GM18511 (cell line): ENCODE results near the gene TAF13.
"Not testable (repeated sequence)": the region's sequence is repeated elsewhere in the genome, so short reads cannot be mapped to it uniquely, and the experiment has no call there.

Source experiments
- ATAC-seq: cut with Tn5 transposase; IDR thresholded peaks from one replicate; pipeline ENCODE4 v1.9.1; 2021; ENCODE audit warnings: mild to moderate bottlenecking, moderate library complexity; ENCODE audit not compliant: unreplicated experiment

The TAF13 gene

DNA sequence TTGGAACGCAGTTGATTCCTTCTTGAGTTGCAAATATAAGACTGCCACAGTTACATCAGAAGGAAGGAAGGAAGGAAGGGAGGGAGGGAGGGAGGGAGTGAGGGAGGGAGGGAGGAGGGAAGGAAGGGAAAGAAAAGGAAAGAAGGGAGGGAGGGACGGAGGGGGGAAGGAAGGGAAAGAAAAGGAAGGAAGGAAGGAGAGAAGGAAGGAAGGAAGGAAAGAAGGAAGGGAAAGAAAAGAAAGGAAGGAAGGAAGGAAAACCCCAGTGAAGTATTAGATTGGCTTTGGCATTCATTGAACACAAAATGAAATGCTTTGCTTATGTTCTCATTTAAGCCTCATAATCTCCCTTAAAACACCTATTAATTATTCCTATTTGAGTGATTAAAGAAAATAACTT lies 27.5 kb downstream of the TAF13 start:
- ATAC-seq: no peak

DNA sequence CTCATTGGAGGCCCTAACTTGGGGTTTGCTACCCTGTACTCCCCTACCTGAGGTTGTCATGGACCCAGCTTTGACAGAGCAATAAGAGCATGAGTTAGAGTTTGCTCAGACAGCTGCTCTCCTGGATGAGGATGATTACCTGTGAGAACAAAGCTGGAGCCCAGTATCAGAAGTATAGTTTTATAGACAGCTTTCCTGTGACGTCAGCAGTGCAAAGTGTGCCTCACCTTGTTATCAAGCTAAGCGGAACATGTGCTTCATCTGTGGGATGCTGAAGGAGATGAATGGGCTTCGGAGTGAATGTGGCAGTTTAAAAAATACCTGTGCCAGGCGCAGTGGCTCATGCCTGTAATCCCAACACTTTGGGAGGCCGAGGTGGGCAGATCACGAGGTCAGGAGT lies 28.5 kb downstream of the TAF13 start:
- ATAC-seq: no peak

DNA sequence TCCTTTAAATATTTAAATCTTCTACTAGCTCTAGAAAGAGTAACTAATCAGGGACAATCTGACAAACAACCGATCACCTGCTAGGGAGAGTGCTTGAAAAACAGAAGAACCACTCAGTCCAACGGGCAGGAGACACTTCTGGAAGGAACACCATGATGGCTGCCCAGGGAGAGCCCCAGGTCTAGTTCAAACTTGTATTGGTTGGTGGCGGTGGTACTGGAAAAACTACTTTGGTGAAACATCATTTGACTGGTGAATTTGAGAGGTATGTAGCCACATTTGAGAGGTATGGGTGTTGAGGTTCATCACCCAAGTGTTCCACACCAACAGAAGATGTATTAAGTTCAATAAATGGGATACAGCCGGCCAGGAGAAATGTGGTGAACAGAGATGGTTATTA lies 29.1 kb downstream of the TAF13 start:
- no peak for ATAC-seq

DNA sequence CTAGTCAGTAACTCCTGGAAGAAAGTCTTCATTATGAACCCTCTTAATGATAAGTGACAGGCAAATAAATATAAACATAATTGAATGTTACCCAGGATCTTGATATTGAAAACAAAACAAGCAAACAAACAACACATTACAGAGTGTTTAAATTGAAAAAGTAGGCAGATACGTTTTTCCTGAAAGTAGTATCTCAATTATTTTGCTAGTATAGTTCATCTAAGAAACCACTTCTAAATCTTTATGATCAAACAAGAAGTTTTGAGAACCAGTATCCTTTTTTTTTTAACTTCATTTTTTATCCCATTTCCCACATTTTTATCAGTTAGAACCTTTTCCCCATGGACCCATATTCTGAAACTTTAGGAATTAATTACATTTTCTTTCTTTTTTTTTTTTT lies 30.2 kb downstream of the TAF13 start:
- no peak for ATAC-seq

DNA sequence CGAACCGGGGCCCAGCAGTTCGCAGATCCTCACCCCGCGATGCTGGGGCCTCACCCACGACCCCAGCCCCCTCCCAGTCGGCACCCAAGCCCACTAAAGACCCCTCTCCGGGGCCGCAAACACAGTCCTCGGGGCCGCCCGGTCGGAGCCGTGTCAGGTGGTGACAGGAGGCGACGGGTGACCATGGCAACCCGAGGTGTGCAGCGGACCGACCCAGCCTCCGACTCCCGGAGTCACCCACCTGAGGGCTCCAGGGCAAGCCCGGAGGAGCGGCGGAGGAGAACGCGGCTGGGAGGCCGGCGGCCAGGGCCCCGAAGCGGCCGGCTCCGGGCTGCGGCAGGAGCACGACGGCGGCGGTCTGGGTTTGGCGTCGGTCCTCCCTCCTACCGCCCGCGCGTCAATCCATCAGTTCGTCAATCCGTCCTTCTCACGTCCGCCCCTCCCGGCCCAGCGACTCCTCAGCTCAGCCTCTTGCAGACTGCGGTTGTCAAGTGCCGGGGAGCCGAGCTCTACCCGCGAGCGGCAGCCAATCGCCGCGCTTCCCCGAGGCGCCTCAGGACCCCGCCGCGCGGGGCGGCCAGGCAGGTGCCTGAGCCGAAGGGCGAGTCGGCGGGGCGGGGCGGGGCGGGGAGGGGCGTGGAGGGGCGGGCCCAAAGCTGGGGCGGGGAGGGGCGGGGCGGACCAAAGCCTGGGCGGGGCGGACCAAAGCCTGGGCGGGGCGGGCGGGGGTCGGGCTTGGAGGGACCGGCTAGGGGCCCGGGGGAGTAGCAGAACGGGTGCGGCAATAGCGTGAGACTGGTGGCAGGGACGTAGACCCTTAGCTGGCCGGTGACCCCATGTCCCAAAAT lies 34.0 kb downstream of the TAF13 start, which contains the start of gene WDR47:
WDR47 (minus strand) TSS at position 482 of the 848 bp plus-strand sequence. CDS start 18,590 bp downstream, outside the sequence.
- peak; percentile 94 for ATAC-seq

DNA sequence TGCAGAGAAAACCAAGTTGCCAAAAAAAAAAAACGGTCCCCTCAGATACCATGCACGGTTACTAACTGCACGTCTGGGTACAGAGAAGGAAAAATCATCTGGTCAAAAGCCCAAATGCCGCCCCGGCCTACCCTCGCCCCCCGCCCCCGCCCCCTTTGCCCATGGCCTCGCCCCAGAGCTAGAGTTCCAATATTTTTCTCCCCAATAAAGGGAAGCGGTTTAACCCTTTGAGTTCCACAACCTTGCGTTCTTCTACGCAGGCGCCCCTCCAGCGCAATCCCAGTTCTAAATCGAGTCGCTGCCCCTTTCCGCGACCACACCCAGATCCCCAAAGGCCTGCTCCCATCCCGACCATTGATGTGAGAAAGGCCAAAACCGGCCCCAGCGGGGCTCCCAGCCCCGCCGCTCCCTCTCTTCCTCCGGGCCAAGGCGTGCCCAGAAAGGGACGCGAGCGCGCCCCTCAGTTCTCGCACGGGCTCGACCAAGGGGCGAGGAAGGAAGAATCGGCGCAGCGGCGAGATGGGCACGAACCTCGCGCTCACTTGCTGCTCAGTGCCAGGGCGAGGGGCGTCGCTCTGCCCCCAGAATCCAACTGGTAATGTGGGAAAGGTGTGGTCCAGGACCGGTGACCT lies 34.7 kb downstream of the TAF13 start:
- peak; percentile 38 for ATAC-seq

DNA sequence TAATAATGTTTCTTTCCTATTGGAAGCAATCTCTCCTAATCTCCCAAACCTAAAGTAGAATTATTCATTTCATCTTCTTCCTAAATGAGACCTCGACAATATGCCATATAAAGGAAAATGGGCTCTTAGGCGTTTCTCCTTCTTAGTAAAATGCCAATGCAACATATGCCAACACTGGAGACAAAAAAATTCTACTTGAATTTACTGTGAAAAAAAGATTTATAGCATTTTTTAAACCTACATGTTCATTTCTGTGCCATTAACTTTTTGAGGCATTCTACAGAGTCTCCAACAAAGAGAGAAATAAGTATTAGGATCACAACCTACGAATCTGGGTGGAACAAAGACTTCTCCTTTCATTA lies 35.2 kb downstream of the TAF13 start:
- ATAC-seq: no peak

DNA sequence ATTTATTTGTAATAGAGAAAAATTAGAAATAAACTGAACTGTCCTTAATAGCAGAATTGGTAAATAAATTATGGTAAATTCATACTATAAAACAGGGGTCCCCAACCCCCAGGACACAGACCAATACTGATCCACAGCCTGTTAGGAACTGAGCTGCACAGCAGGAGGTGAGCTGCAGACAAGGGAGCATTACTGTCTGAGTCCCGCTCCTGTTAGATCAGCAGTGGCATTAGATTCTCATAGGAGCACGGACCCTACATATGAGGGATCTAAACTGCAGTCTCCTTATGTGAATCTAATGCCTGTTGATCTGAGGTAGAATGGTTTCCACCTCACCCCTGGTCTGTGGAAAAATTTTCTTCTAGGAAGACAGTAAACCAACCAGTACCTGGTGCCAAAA lies 41.4 kb downstream of the TAF13 start:
- ATAC-seq: no peak

DNA sequence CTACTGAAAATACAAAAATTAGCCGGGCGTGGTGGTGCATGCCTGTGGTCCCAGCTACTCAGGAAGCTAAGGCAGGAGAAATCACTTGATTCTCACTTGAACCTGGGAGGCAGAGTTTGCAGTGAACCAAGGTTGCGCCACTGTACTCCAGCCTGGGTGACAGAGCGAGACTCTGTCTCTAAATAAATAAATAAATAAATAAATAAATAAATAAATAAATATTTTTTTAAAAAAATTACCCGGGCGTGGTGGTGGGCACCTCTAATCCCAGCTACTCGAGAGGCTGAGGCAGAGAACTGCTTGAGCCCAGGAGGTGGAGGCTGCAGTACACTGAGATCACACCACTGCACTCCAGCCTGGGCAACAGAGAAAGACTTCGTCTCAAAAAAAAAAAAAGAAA lies 46.3 kb downstream of the TAF13 start:
- ATAC-seq: not testable (repeated sequence)

DNA sequence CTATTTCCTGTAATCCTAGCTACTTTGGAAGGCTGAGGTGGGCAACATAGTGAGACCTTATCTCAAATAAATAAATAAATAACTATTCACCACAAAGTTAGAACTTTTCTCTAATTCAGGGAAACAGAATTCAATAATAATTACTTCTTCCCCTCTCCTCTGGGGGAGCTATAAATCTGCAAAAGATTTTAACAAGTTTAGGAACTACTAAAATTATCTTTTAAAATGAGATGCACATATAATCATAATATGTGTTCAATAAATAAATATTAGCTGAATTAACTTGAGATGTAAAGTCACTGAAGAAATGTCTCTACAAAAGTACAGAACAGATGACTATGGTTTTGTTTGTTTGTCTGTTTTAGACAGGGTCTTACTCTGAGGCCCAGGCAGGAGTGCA lies 48.0 kb downstream of the TAF13 start:
- ATAC-seq: no peak

DNA sequence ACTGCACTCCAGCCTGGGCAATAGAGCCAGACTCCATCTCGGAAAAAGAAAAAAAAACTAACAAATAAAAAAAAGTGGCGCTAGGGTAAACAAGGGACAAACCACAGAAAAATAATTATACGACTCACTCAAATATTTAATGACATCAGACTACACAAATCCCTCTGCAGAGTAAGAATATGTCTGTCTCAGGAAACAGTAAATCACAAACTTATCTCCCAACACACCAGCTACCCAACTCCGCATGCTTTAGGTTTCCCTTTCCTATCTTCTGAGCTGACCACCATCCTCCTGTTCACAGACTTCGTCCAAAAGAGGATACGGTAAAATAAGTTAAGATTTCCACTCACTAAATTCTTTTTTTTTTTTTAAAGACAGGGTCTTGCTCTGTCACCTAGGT lies 50.1 kb downstream of the TAF13 start:
- no peak for ATAC-seq

DNA sequence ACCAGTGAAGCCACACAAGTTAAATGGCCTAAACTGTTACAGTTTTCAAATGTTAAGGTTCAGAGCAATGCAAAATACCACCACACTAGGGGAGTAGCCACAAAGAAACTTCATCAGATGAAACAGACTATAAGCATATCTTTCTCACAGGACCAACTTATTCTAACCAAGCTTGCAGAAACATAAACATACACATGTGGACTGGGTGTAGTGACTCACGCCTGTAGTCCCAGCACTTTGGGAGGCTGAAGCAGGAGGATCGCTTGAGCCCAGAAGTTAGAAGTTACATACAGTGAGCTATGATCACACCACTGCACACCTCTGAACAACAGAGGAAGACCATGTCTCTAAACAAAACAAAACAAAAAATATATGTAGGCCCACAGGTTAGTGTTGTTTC lies 51.2 kb downstream of the TAF13 start:
- no peak for ATAC-seq

DNA sequence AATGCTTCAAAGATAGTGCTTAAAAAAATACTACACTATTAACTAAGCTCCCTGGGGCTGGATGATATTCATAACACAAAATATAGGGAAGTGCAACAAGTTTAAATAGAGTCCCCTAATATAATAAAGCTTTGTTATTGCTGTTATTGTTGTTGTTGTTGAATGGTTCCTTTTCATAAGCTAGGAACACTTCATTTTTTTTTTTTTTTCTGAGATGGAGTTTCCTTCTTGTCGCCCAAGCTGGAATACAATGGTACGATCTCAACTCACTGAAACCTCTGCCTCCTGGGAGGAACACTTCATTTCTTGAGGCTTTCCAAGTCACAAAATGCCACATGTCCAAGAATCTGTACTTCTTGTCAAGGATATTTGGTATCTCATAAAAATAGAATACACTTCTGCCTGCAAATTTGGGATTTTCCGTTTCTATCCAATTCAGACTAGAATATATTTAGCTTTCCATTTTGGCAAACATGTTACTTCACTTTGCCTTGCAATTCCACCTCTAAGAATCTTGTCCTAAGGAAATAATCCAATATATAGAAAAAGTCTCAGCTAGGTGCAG lies 55.0 kb downstream of the TAF13 start:
- ATAC-seq: no peak

DNA sequence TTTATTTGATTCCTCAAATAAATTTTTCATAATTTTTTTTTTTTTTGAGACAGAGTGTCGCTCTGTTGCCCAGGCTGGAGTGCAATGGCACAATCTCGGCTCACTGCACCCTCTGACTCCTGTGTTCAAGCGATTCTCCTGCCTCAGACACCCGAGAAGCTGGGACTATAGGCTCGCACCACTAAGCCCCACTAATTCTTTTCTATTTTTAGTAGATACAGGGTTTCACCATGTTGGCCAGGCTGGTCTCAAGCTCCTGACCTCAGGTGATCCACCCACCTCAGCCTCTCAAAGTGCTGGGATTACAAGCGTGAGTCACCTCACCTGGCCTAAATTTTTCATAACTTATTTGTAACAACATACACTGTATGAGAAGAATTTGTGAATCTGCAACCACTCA lies 58.1 kb downstream of the TAF13 start:
- ATAC-seq: not testable (repeated sequence)

DNA sequence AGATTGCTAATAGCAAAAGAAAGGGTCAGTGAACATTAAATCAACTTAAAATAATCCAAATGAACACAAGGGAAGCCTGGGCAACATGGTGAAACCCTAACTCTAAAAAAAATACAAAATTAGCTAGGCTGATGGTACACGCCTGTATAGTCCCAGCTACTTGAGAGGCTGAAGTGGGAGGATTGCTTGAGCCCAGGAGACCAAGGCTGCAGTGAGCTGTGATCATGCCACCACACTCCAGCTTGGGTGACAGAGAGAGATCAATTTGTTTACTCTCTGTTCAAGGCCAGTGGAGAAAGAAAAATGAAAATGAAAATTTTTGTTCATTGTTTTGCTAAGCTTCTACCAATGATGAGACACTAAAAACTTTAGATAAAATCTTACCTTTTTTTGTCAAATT lies 58.7 kb downstream of the TAF13 start:
- ATAC-seq: no peak
